Astrocyte (in vitro differentiated cells and primary cell): ENCODE measurements around the gene PDLIM5.

ENCODE experiments used
- CTCF ChIP-seq: IDR thresholded peaks from 2 replicates; pipeline ENCODE4 v1.5.1; 2011; ENCODE audit warnings: low read depth, mild to moderate bottlenecking, inconsistent platforms, low read length, moderate library complexity; ENCODE audit not compliant: insufficient read depth
- EZH2 ChIP-seq: IDR thresholded peaks from 2 replicates; pipeline ENCODE4 v1.6.1; 2012; ENCODE audit warnings: mild to moderate bottlenecking, low read length, inconsistent platforms; ENCODE audit not compliant: insufficient read depth

GRCh38 chr4:94595013-94595412, 143.3 kb downstream of the PDLIM5 start:
- no peak for TF ChIP-seq CTCF
- no peak for TF ChIP-seq EZH2
